Renal cortex interstitium (tissue), 11 donors: ENCODE data around the gene ARL16. TPM values are rescaled to one million over a fixed set of nuclear protein-coding genes. Genes with fewer than 3 reads are reported as not detected.
A peak's percentile ranks its signal among the peaks of the same experiment; 100 is the strongest.

Source experiments
- DNase-seq, 11 donors: peaks; one replicate each; pipeline ENCODE4 v3.0.0-alpha.2; 2013; ENCODE audit warnings: low read depth in 9 of 11, low spot score in 4 of 11; ENCODE audit errors: extremely low read depth in 1 of 11
- polyA plus RNA-seq, 3 donors: library from polyadenylated mRNA; unstranded; fragments of 120-200 nt; gene quantifications; one replicate each; pipeline ENCODE4 v1.2.1, GENCODE V29; 2013; ENCODE audit not compliant: insufficient read length in 3 of 3

The ARL16 gene
- polyA plus RNA-seq, 3 donors, result 46.4 to 53.3 (median 50.0) TPM

DNA sequence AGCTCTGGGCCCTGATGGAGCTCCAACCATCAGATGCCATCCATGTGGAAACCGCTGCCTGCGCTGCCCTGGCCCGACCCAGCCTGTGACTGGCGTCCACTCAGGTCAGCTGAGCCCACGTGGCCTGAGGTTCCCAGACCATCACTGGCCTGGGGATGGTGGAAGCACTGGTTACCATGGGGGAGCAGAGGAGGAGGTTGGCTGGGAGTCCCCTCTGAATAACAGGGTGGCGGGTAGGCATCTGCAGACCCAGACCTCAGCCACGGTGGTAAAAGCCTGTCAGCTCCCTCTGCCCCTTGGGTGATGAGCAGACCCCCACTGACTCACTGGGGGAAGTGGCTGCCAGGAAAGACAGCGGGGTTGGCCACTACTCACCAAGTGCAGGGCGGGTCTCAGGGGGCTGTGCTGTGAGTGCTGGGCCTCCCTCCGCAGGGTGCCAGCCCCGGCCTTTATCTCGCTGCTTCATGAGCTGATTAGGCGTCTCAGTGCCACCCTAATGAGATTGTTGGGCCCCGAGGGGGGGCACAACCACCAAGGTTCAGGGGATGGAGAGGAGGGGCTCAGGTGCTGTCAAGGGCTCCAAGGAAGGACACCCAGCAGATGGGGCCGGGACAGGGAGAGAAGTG lies 27.4 kb downstream of the ARL16 start, which contains the start of gene PDE6G:
Gene PDE6G, minus strand, starts transcription at position 425 of the 626 bp plus-strand sequence. CDS start 3,237 bp downstream, outside the sequence.
- no peak for DNase-seq

DNA sequence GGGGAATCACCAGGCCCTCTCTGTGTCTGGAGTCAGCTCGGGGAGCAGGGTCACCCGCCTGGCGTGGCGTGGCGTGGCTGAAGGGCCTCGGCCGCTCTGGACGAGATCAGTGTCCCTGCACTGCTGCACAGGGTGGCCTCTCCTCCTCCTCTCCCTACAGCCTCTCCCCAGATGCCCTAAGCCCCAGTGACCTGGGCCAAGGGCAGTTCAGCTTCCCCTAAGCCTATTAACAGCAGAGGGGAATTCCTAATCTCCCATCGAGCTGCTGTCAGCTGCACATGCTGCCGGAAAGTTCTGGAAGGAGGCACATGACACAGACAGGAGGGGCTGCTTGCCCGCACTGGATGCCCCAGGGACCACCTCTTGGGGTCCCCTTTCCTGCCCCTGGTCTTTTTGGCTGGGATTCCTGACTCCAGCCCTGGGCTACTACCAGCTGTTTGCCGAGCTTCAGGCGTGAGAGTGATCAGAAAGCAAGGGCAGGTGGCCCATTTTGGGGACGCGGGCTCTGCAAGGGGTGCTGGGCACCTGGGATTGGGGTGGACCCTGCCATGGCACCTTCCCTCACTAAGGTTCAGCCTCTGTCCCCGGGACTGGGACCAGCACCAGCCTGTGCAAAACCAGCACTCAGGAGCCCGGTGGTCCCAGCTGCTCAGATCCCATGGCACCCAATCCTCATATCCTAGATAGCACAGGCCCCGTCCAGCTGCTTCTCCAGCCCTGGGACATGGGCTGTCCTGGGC lies 28.0 kb downstream of the ARL16 start:
- no peak for DNase-seq

DNA sequence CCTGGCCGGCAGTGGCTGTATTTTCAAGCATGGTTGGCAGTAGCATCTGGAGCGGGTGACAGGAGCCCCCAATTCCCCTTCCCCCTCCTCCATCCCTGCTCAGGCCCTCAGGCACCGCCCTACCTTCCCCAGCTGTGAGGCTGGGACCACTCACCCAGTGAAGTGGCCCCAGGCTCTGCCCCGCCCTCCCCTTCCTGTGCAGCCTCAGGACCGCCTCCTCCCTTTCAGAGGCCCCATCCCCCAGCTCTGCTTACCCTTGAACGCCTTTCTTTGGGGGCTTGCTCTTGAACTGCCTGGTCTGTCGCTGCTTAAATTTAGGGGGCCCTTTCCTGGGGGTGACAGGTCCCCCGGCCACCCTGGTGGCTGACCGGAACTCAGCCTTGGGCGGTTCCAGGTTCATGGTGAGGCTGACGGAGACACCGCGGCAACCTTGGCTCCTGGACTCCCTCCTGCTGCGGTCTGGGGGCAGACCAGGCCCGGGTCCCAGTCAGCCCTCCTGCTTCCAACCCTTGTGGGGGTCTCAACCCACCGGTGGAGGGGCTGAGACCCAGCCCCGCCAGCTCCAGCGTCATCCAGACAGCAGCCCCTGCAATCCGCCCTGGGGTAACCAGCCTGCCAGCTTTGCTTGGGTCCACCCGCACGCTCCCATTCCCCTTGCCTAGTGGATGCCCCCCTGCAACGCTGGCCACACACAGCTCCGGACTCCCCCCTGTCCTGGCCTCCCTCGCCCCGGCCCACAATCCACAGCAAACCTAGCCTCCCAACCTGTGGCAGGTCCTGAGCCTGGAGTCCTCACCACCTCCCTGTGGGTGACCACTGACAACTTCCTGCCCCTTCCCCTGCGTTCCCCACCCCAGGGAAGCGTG lies 30.5 kb downstream of the ARL16 start:
- no peak for DNase-seq

DNA sequence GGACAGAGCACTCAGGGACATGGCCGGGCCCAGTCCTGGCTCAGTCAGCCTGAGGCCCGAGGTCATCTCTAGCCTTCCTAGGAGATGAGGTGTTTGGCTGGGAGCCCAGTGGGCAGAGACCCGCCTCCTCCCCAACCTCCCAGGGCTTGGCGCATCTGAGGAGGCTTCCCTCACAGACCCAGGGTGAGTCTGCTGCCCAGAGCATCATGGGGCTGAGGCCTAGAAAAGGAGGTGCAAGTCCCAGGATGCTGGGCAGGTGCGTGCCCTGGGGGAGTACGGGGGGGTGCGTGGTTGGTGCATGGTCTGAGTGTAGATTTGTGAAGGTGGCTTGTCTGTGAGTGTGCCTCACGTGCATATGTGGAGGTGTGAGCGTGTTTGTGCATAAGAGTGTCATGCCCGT lies 31.9 kb downstream of the ARL16 start:
- DNase-seq, result no peak

DNA sequence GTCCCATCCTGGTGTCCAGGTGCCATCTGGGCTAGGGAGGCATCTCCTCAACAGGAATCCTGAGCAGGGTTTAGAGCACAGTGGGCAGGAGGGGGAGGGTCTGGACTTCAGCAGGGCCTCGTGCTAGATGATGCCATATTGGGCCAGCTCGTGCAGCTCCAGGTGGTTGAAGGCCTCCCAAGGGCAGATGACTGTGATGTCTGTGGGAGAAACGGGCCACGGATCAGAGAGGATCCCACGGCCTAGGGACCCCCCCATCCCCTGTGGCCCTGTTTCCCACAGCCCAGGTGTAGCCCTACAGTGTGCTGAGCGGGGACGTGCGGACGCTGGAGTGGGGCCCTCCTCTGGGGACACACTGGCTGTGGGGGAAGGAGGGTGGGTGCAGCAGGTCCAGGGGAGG lies 32.6 kb downstream of the ARL16 start:
- DNase-seq, result no peak

DNA sequence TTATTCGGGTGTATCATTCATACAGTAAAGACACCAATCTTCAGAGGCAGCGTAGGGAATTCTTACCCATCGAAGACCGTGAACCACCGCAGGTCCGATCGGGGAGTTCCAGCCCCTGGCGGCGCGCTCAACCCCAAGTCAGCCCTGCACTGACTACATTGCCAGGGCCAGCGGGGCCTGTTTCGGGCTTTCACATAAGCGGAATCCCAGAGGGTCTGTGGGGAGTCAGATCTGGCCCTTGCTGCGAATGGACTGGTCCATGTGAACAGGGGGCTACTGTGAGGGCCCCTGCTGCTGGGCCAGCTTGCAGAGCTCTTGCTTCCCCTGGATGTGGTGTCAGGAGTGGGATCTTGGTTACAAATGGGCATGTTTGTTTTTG lies 34.9 kb downstream of the ARL16 start:
- no peak for DNase-seq

DNA sequence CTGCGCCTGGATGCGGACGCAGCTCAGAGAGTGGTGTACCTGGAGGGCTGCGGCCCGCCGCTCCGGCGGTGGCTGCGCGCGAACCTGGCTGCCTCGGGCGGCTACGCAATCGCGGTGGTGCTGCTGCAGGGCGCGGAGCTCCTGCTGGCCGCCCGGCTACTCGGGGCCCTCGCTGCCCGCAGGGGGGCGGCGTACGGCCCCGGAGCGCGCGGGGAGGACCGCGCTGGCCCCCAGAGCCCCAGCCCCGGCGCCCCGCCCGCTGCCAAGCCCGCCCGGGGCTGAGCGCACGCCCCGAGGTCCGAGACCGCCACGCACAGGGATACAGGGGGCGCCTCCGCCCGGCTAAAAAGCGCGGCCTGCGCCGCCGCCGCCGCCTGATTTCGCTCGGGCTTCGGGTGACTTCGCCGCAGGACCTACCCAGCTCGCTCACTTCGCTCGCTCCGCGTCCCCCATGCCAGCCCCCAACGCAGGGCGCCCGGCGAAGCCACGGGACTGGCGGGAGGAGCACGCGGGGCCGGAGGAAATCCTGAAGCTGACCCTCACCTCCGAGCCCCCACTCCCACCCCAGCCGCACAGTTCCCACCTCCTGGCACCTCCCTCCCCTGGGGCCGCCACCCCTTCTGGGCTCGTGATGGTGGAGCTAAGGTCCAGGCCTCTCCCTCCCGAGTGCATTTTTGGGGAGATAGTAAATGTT lies 35.4 kb downstream of the ARL16 start:
- no peak for DNase-seq

DNA sequence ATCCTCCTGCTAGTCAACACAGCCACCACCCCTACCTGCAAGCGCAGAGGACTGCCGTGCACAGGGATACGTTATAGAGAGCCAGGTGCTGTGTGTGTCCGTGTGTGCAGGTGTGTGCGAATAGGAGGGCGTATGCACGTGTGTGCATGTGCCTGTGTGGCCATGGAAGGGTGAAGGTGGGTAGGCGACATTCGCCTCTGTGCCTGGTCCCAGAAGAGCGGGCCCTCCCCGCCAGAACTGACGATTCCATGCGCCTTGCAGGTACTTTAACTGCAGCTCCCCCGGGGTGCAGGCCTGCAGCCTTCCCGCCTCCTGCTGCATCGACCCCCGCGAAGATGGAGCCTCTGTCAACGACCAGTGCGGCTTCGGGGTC lies 36.0 kb downstream of the ARL16 start:
- no peak for DNase-seq

DNA sequence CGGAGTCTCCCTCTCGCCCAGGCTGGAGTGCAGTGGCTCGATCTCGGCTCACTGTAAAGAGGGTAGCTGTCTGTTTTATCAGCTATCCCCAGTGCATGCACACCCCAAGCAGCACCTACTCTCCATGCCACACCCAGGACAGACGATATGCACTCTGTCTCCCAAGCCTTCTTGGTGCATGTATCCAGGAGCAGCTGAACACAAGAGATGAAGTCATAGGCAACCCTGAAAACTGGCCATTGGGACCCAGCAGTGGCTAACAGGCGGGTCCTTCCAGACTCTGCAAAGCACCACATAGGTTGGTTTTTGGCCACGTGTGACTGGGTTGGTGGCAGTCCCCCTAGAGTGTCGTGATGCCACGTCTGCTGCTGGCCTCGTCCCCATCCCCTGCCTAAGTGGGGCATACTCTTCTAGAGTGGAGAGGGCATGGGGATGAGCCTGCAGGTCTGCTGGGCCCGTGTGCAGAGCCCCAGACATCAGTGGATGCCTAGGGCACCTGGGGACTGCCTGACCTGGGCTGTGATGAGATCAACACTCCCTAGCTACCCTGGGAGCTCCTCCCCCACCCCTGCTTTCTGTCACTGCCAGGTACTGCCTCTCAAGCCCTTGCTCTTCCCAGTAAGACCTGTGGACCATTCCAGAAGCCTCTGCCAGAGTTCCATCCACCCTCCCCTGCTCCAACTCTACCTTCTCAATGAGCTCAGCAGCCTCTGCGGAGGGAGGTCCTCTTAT lies 36.6 kb downstream of the ARL16 start:
- DNase-seq, result no peak

DNA sequence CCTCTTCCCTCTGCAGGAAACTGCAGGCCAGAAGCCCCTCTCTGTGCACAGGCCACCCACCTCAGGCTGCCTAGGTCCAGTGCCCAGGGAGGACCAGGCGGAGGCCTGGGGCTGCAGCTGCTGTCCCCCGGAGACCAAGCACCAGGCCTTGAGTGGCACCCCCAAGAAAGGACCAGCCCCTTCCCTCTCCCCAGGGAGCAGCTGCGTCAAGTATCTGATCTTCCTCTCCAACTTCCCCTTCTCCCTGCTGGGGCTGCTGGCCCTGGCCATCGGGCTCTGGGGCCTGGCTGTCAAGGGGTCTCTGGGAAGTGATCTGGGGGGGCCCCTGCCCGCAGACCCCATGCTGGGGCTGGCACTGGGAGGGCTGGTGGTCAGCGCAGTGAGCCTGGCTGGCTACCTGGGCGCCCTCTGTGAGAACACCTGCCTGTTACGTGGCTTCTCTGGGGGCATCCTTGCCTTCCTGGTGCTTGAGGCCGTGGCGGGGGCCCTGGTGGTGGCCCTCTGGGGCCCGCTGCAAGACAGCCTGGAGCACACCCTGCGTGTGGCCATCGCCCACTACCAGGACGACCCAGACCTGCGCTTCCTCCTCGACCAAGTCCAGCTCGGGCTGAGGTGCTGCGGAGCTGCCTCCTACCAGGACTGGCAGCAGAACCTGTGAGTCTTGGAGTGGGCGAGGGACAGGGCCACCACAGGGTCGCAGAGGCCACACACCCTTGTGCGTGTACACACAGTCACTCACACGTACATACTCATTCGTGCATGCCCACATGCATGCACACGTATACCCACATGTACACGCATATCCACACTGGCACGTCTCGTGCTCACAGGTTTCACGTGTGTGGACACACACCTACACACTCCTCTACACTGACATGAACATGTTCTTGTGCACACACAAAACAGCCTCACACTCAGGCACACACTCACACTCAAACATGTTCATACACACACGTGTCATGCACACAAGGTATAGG lies 38.3 kb downstream of the ARL16 start:
- no peak for DNase-seq

DNA sequence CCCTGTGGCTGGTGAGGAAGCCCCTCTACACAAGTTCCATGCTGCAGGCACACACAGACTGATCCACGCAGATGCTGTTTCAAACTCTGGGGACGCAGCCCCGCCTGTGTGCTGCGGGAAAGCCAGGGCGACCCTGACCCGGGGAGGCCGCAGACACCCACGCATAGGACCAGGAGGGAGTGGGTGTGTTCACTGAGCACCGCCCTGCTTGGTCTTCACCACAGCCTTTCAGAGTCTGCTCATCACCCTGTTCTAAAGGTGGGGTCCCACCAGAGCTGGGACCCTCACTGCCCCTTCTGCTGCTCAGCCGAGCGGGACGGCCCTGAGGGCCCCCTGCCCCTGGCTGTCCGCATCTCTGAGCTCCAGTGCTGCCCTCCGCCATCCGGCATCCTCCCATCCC lies 39.1 kb downstream of the ARL16 start:
- no peak for DNase-seq

DNA sequence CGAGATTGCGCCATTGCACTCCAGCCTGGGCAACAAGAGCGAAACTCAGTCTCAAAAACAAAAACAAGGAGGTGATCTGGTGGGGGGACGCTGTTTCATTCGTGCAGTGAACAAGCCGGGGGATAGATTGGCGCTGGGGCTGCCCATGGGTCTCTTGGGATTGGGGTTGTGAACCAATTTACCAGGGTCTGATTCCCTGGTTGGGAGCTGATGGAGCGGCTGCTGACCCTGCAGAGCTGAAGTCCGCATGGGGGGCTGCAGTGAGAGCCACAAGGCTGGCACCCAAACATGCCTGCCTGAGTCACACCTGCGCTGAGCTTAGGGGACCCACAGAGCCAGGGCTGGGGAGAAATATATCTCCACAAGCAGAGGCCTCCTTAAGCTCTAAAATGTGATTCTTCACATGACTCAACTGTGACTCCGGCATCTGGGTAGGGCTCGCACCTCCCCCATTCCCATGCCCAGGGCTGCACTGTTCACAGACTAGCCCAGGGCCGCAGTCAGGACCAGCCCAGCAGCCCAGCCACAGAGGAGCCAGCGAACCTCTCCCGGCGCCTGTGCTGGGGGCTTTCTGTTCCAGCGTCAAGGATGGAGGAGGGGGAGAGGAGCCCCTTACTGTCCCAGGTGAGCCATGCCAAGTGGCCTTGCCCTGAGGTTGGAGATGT lies 41.6 kb downstream of the ARL16 start:
- no peak for DNase-seq

DNA sequence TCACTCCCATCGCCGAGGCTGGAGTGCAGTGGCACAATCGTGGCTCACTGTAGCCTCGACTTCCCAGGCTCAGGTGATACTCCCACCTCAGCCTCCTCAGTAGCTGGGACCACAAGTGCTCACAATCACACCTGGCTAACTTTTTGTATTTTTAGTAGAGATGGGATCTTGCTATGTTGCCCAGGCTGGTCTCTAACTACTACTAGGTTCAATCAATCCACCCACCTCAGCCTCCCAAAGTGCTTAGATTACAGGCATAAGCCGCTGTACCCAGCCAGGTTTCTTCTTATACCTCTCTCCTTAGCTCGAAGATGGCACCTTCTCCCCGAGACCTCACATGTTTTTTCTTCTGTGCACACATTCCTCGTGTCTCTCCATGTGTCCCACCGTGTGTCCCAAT lies 43.6 kb downstream of the ARL16 start:
- DNase-seq, result no peak

DNA sequence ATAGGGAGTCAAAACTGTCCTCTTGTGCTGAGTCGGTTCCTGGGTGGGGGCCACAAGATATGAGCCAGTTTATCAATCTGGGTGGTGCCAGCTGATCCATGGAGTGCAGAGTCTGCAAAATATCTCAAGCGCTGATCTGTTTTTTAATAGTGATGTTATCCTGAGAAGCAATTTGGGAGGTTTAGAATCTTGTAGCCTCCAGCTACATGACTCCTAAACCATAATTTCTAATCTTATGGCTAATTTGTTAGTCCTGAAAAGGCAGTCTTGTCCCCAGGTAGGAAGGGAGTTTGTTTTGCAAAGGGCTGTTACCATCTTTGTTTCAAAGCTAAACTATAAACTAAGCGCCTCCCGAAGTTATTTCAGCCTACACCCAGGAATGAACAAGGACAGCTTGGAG lies 44.9 kb downstream of the ARL16 start:
- no peak for DNase-seq

DNA sequence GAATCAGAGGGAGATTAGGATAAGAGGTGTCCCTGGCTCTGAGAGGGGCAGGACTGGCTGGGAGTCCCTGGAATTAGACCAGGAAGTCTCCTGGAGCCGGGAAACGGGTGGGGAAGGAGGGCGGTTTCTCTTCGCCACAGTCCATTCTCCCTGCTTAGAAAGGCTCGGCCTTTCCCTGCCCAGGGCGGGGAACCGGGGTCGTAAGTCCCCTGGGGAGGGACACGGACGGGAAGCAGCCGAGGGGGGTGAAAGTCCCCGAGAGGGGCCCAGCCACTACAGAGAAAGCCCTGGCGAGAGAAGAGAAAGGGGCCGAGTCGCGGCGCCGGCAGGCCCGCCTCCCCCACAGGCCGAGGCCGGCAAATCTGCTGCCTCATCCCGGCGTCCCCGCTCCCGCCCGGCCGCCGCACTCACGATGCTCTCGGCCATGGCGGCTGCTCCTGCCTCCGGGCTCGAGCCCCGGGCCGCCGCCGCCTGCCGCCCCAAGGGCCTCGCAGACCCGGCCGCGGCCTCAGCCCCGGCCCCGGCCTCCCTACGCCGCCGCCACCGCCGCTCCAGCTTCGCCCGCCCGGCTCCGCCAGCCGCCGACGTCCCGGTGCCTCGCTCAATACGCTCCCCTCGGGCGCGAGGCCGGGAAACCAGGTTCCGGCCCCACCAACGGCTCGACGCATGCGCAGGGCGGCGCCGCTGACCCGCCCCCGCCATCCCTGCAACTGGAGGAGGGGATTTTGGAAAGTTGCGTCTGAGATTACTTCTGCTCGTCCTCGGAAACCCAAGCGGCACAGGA lies 46.9 kb downstream of the ARL16 start, which contains the start of the genes NPLOC4 and TSPAN10:
Gene NPLOC4, minus strand, starts transcription at position 608 of the 784 bp plus-strand sequence. Its CDS starts 182 bp downstream, at position 426.
Gene TSPAN10, plus strand, starts transcription at position 692 of the 784 bp plus-strand sequence. CDS start 5,217 bp downstream, outside the sequence.
- DNase-seq, result peak; percentile 67 to 85 (median 80)

DNA sequence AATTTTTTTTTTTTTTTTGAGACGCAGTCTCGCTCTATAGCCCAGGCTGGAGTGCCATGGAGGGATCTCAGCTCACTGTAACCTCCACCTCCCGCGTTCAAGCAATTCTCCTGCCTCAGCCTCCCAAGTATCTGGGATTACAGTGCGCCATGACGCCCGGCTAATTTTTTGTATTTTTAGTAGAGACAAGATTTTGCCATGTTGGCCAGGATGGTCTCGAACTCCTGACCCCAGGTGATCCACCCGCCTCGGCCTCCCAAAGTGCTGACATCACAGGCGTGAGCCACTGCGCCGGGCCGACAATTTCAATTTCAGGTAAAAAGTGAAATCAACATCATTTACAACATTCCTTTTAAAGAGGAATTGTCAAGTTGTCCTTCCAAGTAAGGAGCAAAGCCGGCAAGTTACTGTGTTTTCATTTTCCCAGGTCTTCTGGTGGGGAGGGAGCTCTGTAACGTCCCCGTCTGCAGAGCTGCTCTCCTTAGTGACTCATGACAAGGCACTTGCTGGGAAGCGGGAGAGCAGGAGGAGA lies 47.6 kb downstream of the ARL16 start:
- DNase-seq, result no peak
